C4-2B (cell line): Measurements from ENCODE around the gene TXNDC11.

Source experiments
- H3K27ac ChIP-seq: fragments of 450-650 bp; 2 replicates; pipeline ENCODE4 v1.5.1; 2017
- ZFX ChIP-seq: fragments of 450-650 bp; IDR thresholded peaks from 2 replicates; pipeline ENCODE4 v1.6.1; 2017
- TF ChIP-seq, protein P1 (sequence below): fragments of 450-650 bp; conservative IDR thresholded peaks from 2 replicates; pipeline ENCODE4 v1.5.1; 2017; ENCODE audit warnings: mild to moderate bottlenecking

TXNDC11 gene

GRCh38 chr16:11692651-11693050 is 50.0 kb downstream of the TXNDC11 start:
- no peak for TF ChIP-seq ZFX
- TF ChIP-seq, protein P1, sequence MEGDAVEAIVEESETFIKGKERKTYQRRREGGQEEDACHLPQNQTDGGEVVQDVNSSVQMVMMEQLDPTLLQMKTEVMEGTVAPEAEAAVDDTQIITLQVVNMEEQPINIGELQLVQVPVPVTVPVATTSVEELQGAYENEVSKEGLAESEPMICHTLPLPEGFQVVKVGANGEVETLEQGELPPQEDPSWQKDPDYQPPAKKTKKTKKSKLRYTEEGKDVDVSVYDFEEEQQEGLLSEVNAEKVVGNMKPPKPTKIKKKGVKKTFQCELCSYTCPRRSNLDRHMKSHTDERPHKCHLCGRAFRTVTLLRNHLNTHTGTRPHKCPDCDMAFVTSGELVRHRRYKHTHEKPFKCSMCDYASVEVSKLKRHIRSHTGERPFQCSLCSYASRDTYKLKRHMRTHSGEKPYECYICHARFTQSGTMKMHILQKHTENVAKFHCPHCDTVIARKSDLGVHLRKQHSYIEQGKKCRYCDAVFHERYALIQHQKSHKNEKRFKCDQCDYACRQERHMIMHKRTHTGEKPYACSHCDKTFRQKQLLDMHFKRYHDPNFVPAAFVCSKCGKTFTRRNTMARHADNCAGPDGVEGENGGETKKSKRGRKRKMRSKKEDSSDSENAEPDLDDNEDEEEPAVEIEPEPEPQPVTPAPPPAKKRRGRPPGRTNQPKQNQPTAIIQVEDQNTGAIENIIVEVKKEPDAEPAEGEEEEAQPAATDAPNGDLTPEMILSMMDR, result no peak
- H3K27ac ChIP-seq, result no peak overlapping the region

DNA sequence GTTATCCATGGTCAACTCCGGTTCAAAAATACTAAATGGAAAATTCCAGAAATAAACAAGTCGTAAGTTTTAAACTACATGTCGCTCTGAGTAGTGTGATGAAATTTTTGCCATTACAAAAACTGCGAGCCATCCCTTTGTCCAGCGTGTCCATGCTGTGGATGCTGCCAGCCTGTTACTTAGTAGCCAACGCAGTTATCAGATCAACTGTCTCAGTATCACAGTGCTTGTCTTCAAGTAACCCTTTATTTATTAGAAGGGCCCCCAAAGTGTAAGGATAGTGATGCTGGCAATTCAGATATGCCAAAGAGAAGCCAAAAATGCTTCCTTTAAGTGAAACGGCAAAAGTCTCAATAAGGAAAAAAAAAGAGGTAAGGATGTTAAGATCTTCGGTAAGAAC is 50.5 kb downstream of the TXNDC11 start:
- no peak overlapping the region for H3K27ac ChIP-seq
- TF ChIP-seq, protein P1, result no peak

- no peak overlapping the region for H3K27ac ChIP-seq
- no peak for TF ChIP-seq ZFX
- TF ChIP-seq, protein P1, result no peak
These were observed 50.9 kb downstream of the TXNDC11 start for GRCh38 chr16:11691771-11692170.

DNA sequence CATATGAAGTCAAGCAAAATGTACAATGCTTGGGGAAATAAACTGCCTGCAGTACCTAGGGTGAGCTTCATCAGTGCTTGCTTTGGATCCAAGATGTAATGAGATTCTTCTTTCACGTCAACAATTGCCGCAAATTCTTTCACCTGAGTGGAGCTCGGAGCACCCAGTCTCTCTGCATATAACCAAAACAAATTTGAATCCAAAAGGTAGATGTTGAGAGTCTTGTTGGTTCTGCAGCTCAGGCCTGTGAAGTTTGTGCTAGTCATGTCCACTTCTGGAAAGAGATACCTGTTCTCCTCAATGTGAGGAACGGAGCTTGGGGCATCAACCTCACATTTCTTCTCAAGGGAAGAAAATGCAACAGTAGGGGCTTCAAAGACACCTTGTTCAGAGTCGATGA is 51.4 kb downstream of the TXNDC11 start:
- no peak overlapping the region; the same call in 1 of the 2 replicates for H3K27ac ChIP-seq

GRCh38 chr16:11689031-11689840 is 53.4 kb downstream of the TXNDC11 start:
- no peak for TF ChIP-seq ZFX
- TF ChIP-seq, protein P1, result no peak
- H3K27ac ChIP-seq, result no peak overlapping the region

More for the DNA sequence above, 51.4 kb downstream of the TXNDC11 start:
- TF ChIP-seq ZFX, result no peak
- TF ChIP-seq, protein P1, result no peak

DNA sequence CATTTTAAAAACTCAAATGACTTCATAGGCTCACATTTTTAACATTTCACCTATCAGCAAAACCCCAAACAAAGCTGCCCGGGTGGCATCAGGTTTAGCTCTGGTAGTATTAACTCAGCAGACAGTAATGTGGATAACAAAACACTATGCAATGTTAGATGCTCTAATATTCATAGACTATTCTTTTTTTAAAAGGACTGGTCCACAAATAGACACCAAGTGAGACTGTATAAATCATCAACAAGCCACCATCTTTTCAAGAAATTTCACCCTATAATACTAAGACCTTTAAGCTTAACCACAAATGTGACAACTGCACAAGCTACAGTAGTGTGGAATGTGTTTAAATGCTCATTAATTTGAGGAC is 54.2 kb downstream of the TXNDC11 start:
- TF ChIP-seq, protein P1, result no peak
- TF ChIP-seq ZFX, result no peak
- no peak overlapping the region for H3K27ac ChIP-seq

DNA sequence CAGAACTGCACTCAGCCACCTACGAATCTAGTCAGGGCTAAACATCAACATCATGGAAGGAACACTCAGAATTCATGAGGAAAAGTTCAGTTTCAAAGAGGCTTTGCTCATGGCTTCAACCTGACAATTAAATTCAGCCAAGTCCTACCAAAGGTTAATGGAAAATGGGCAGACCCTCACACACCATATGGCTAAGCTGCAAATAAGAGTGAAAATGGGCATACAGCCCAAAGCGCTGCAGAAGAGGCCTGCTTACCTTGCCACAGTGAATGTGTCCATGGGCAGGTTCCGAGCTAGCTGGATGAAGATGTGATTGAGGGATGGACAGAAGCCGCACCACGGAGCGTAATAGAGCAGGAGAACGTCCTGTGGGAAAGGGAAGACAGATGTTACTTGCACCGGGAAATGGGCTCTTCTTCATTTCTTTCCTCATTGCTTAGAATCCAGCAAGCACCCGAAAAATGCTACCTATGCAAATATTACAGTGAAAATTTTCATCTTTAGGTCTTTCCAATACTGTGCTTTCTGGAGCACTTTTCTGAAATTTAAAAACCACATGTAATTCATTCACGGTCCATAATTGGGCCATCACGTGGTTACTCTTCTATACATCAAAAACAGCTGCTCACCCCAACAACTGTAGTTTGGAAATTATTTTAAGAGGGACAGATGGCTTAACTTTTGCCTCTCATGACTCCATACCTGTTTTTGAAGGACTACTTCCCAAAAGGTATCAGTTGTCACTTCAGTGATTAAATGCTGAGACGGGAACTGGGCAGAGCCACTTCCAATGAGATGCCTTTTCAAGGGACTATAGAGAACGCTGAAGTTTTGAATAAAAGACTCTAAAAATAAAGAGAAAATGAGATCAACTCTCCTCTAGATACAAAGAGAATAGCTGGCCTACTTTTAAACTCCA is 54.8 kb downstream of the TXNDC11 start:
- no peak overlapping the region for H3K27ac ChIP-seq
- TF ChIP-seq, protein P1, result no peak
- no peak for TF ChIP-seq ZFX
